CD4-positive, CD25-positive, alpha-beta regulatory T cell (primary cell): ENCODE results near the gene GALT. TPM values are rescaled to one million over a fixed set of nuclear protein-coding genes. Genes with fewer than 3 reads are reported as not detected.

Experiments used
- ATAC-seq, 2 donors: fragments of 150-1000 bp; cut with Tn5 transposase; one replicate each; pipeline ENCODE4 v1.10.0; 2021; ENCODE audit warnings: low read depth in 2 of 2, moderate number of reproducible peaks in 2 of 2, moderate library complexity in 1 of 2
- DNase-seq, 3 donors: peaks; one replicate each; pipeline versions ENCODE4 v3.0.0 to v3.0.0-alpha.2; 2012 to 2022; ENCODE audit warnings: mixed read lengths in 1 of 3
- H3K27ac ChIP-seq: one replicate; pipeline ENCODE4 v1.7.0; 2013; ENCODE audit warnings: mild to moderate bottlenecking, low read length; ENCODE audit not compliant: insufficient read depth, poor library complexity, severe bottlenecking
- H3K27me3 ChIP-seq: one replicate; pipeline ENCODE4 v1.7.0; 2013; ENCODE audit warnings: low read length; ENCODE audit not compliant: control insufficient read depth, insufficient read depth
- H3K36me3 ChIP-seq: one replicate; pipeline ENCODE4 v1.7.0; 2013; ENCODE audit warnings: mild to moderate bottlenecking, low read length, moderate library complexity; ENCODE audit not compliant: control insufficient read depth, insufficient read depth
- H3K4me1 ChIP-seq: 2 replicates; pipeline ENCODE4 v1.7.0; 2013; ENCODE audit warnings: mild to moderate bottlenecking, low read length; ENCODE audit not compliant: insufficient read depth, control insufficient read depth, poor library complexity, severe bottlenecking
- H3K4me3 ChIP-seq: one replicate; pipeline ENCODE4 v1.7.0; 2013; ENCODE audit warnings: low read depth, mild to moderate bottlenecking, low read length, moderate library complexity
- H3K9me3 ChIP-seq, 2 experiments: 1 replicate in 1 of 2; 2 replicates in 1 of 2; pipeline ENCODE4 v1.7.0; 2013; ENCODE audit warnings: low read length in 2 of 2, mild to moderate bottlenecking in 1 of 2, moderate library complexity in 1 of 2; ENCODE audit not compliant: control insufficient read depth in 2 of 2
- H3K27ac Mint-ChIP-seq, 3 donors: one replicate each; pipeline ENCODE4 v1.8.0; 2020 to 2022; ENCODE audit warnings: mild to moderate bottlenecking in 3 of 3, mixed read lengths in 3 of 3, moderate library complexity in 2 of 3
- H3K27me3 Mint-ChIP-seq: one replicate; pipeline ENCODE4 v1.8.0; 2022; ENCODE audit warnings: mild to moderate bottlenecking, mixed read lengths
- H3K36me3 Mint-ChIP-seq: one replicate; pipeline ENCODE4 v1.8.0; 2020; ENCODE audit warnings: mixed read lengths
- H3K4me1 Mint-ChIP-seq, 4 donors: one replicate each; pipeline ENCODE4 v1.8.0; 2020 to 2022; ENCODE audit warnings: mixed read lengths in 4 of 4, mild to moderate bottlenecking in 1 of 4
- H3K4me3 Mint-ChIP-seq, 4 donors: one replicate each; pipeline ENCODE4 v1.8.0; 2020 to 2022; ENCODE audit warnings: mild to moderate bottlenecking in 4 of 4, mixed read lengths in 4 of 4, moderate library complexity in 3 of 4
- H3K9me3 Mint-ChIP-seq, 7 donors: one replicate each; pipeline ENCODE4 v1.8.0; 2020 to 2022; ENCODE audit warnings: mixed read lengths in 7 of 7, mild to moderate bottlenecking in 3 of 7, moderate library complexity in 2 of 7
- polyA plus RNA-seq, 4 donors: library from polyadenylated mRNA; unstranded; fragments of 300-500 nt; fragmentation: Illumina TruSeq; gene quantifications; one replicate each; pipeline ENCODE4 v1.2.3, GENCODE V29; 2021
- total RNA-seq: library from RNA; stranded (reverse); gene quantifications from one replicate; pipeline ENCODE4 v1.2.3, GENCODE V29; 2022

GALT gene
- total RNA-seq (222 TPM), polyA plus RNA-seq (10 to 100 TPM; 56.1 to 67.0 (median 60.1) TPM)

- H3K9me3 ChIP-seq = no peaks in the 10 kb centered on the region
- H3K27ac ChIP-seq = peak within 1 kb of the TSS; percentile 78
- peaks cover 0 to 44% (median 32%) of the 10 kb centered on the region in 4 donors for H3K4me1 Mint-ChIP-seq
- DNase-seq (peak; percentile 90 to 94 (median 92)), ATAC-seq (peak; percentile 85 to 87)
- H3K27me3 Mint-ChIP-seq = no peaks in the 10 kb centered on the region
- peaks cover 16% of the 10 kb centered on the region for H3K36me3 Mint-ChIP-seq
- peaks cover 28% of the 10 kb centered on the region for H3K36me3 ChIP-seq
- H3K4me1 ChIP-seq = peaks cover 27% of the 10 kb centered on the region
- H3K4me3 Mint-ChIP-seq = peak within 1 kb of the TSS; percentile 93 to 100 (median 96)
- H3K4me3 ChIP-seq = peak within 1 kb of the TSS; percentile 84
- H3K27me3 ChIP-seq = no peaks in the 10 kb centered on the region
- peaks cover 0 to 3% (median 0%) of the 10 kb centered on the region in 7 donors for H3K9me3 Mint-ChIP-seq
- peak within 1 kb of the TSS; percentile 90 to 93 (median 92) for H3K27ac Mint-ChIP-seq
Measured at GRCh38 chr9:34646211-34647083, at the start of gene GALT. Gene GALT, plus strand, starts transcription at chr9:34646675. Its CDS starts 30 bp downstream, at chr9:34646705.

DNA sequence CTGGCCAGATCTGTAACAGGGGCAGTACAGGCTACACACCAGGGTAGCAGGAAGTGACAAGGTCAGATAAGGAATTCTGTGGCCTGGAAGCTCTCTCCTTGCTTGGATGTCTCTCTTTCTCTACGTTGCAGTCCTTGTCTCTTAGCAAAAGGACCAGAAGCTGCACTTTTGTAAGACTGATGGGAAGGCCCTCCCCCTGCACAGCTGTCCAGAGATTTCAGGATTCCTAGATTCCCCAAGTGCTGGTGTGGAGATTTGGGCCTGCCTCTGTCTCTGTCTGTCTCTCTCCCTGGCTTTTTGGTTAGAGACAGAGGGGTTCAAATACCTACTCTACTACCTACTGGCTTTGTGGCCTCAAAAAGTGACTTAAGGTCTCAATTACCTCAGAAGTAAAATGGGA lies 46.9 kb upstream of the GALT start:
- Mint-ChIP-seq H3K4me1 (no peaks in the 10 kb centered on the region), H3K27me3 (peaks cover 20% of the 10 kb centered on the region), H3K27ac (no peak overlapping the region), H3K36me3 (peaks cover 5% of the 10 kb centered on the region), H3K9me3 (no peaks in the 10 kb centered on the region), H3K4me3 (no peak overlapping the region)
- no peaks in the 10 kb centered on the region for H3K36me3 ChIP-seq
- H3K4me1 ChIP-seq = no peaks in the 10 kb centered on the region
- no peak overlapping the region for H3K27ac ChIP-seq
- no peak for ATAC-seq
- no peak overlapping the region for H3K4me3 ChIP-seq
- no peak for DNase-seq
- no peaks in the 10 kb centered on the region for H3K9me3 ChIP-seq
- H3K27me3 ChIP-seq = peaks cover 10% of the 10 kb centered on the region

DNA sequence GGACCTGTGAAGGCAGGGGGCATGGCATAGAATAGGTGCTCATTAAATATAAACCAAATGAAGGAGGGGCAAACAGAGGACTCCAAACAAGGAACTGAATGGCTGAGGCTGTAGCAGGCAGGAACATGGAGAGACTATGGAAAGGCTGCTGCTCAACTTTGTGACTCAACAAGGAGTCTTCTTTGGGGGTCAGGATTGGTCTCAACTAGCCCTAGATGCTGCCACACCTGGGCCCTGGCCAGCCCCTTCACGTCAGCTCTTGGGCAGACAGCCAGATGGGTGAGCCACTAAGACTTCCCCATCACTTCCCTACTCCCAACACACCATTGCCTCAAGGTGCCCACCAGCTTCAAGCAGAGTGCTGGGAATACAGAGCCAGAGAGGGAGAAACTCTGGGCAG lies 45.6 kb upstream of the GALT start:
- H3K36me3 Mint-ChIP-seq = peaks cover 5% of the 10 kb centered on the region
- no peaks in the 10 kb centered on the region for H3K36me3 ChIP-seq
- H3K27me3 Mint-ChIP-seq = peaks cover 22% of the 10 kb centered on the region
- ATAC-seq = no peak
- no peaks in the 10 kb centered on the region for H3K9me3 Mint-ChIP-seq
- H3K27ac ChIP-seq = no peak overlapping the region
- H3K27ac Mint-ChIP-seq = no peak overlapping the region
- no peak overlapping the region for H3K4me3 ChIP-seq
- H3K4me3 Mint-ChIP-seq = no peak overlapping the region
- no peak for DNase-seq
- no peaks in the 10 kb centered on the region for H3K9me3 ChIP-seq
- H3K4me1 ChIP-seq = no peaks in the 10 kb centered on the region
- no peaks in the 10 kb centered on the region for H3K4me1 Mint-ChIP-seq
- peaks cover 5% of the 10 kb centered on the region for H3K27me3 ChIP-seq

DNA sequence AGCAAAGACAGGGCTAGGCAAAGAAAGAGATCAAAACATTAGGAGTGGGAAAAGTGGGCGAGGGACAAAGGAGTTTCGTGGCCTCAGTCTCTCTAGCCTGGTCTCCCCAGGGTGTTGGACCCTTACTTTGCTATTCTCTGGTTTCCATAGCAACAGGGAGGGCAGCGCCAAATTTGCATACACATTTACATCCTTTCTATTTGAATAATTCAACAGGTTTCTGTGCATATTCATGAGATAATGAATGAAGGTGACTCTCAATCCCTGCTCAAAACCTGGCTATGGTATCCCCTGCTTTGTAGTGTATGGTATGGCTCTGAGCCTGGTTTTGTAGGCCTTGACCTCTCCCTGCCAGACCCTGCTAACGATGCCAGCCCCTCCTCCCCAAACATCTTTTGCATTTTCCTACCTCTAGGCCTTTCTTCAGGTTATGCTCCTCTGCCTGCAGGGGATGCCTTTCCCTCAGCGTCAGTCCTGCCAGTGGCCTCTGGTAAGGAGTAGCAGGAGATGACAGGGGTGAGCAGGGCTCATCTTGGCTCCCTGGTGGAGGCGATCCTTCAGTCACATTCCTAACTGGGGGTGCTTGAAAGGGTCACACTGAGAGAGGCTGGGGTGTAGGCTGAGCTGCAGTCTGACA lies 44.4 kb upstream of the GALT start:
- H3K36me3 Mint-ChIP-seq = peaks cover 5% of the 10 kb centered on the region
- no peak for ATAC-seq
- H3K27me3 Mint-ChIP-seq = peaks cover 15% of the 10 kb centered on the region
- Histone ChIP-seq H3K4me3 (no peak overlapping the region), H3K36me3 (no peaks in the 10 kb centered on the region), H3K27ac (no peak overlapping the region), H3K27me3 (peaks cover 2% of the 10 kb centered on the region), H3K4me1 (no peaks in the 10 kb centered on the region), H3K9me3 (no peaks in the 10 kb centered on the region)
- H3K27ac Mint-ChIP-seq = no peak overlapping the region
- DNase-seq = no peak
- H3K9me3 Mint-ChIP-seq = no peaks in the 10 kb centered on the region
- H3K4me3 Mint-ChIP-seq = no peak overlapping the region
- H3K4me1 Mint-ChIP-seq = no peaks in the 10 kb centered on the region

GRCh38 chr9:34603610-34604231 lies 42.8 kb upstream of the GALT start:
- no peaks in the 10 kb centered on the region for H3K9me3 ChIP-seq
- H3K4me1 ChIP-seq = no peaks in the 10 kb centered on the region
- Mint-ChIP-seq H3K9me3 (no peaks in the 10 kb centered on the region), H3K36me3 (no peaks in the 10 kb centered on the region), H3K27me3 (peaks cover 11% of the 10 kb centered on the region), H3K27ac (peak overlapping the region in 1 of 3 donors; percentile 53), H3K4me1 (no peaks in the 10 kb centered on the region), H3K4me3 (peak overlapping the region in 1 of 4 donors; percentile 8)
- ATAC-seq = peak; percentile 76 to 83
- H3K27me3 ChIP-seq = peaks cover 2% of the 10 kb centered on the region
- peak; percentile 67 to 74 (median 70) for DNase-seq
- no peak overlapping the region for H3K27ac ChIP-seq
- no peaks in the 10 kb centered on the region for H3K36me3 ChIP-seq
- no peak overlapping the region for H3K4me3 ChIP-seq

DNA sequence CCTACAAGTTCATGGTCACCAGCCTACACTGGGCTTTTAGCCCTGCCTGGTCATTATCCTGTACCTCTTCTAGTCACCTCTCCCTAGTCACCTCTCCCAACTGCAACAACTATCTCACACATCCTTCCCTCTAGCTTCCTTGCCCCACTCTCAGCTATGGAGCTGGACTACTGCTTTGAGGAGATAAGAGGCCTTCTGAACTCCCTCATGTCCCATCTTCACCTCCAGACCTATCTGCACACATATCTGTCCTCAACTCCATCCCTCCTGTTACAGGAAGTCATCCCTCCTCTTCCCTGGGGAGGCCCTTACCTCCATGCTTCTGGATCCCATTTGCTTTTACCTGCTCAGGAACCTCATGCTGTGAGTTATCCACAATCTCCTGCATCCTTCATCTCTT lies 40.3 kb upstream of the GALT start:
- no peaks in the 10 kb centered on the region for H3K27me3 ChIP-seq
- no peak overlapping the region for H3K4me3 ChIP-seq
- DNase-seq (no peak), ATAC-seq (no peak)
- H3K36me3 ChIP-seq = no peaks in the 10 kb centered on the region
- H3K27ac Mint-ChIP-seq = no peak overlapping the region
- peaks cover 7% of the 10 kb centered on the region for H3K4me1 ChIP-seq
- H3K4me1 Mint-ChIP-seq = peaks cover 0 to 11% (median 8%) of the 10 kb centered on the region in 4 donors
- no peaks in the 10 kb centered on the region for H3K9me3 Mint-ChIP-seq
- H3K27me3 Mint-ChIP-seq = peaks cover 5% of the 10 kb centered on the region
- no peaks in the 10 kb centered on the region for H3K36me3 Mint-ChIP-seq
- H3K9me3 ChIP-seq = no peaks in the 10 kb centered on the region
- no peak overlapping the region for H3K27ac ChIP-seq
- H3K4me3 Mint-ChIP-seq = no peak overlapping the region

- DNase-seq = no peak
- Mint-ChIP-seq H3K36me3 (no peaks in the 10 kb centered on the region), H3K9me3 (no peaks in the 10 kb centered on the region), H3K27ac (no peak overlapping the region), H3K4me3 (no peak overlapping the region), H3K27me3 (peaks cover 5% of the 10 kb centered on the region), H3K4me1 (peaks cover 0 to 16% (median 14%) of the 10 kb centered on the region in 4 donors)
- Histone ChIP-seq H3K9me3 (no peaks in the 10 kb centered on the region), H3K36me3 (no peaks in the 10 kb centered on the region), H3K27ac (no peak overlapping the region), H3K27me3 (no peaks in the 10 kb centered on the region), H3K4me3 (no peak overlapping the region), H3K4me1 (peaks cover 14% of the 10 kb centered on the region)
- no peak for ATAC-seq
Measured at GRCh38 chr9:34606905-34607304, 39.6 kb upstream of the GALT start.
